ENCODE results near the gene MDFI. TPM values are rescaled to one million over a fixed set of nuclear protein-coding genes. Genes with fewer than 3 reads are reported as not detected.
A peak's percentile ranks its signal among the peaks of the same experiment; 100 is the strongest.

The MDFI gene
- total RNA-seq, 4 donors from 2014 or later, result 30.4 to 70.9 (median 39.8) TPM

- intact Hi-C loops (cut with DNase I; ENCODE audit: low total_unique reads), result no loop called here
- WGBS, 2 donors, result 41 to 64% methylated on average over 4 of the region's 4 CpGs
- DNase-seq (ENCODE audit: low spot score in 2 of 2), result no peak
- TF ChIP-seq POLR2A (IDR thresholded peaks at IDR 0.05) (no peak), CTCF (IDR thresholded peaks at IDR 0.05) (no peak)
- H3K4me3 ChIP-seq (ENCODE audit: low read depth, poor library complexity, severe bottlenecking), result no peak overlapping the region
These were observed 3.6 kb upstream of the MDFI start for GRCh38 chr6:41634657-41635056.

GRCh38 chr6:41635365-41635764 is 2.9 kb upstream of the MDFI start:
- TF ChIP-seq CTCF (IDR thresholded peaks at IDR 0.05), result no peak
- no peak for TF ChIP-seq POLR2A (IDR thresholded peaks at IDR 0.05)
- no peak for DNase-seq (ENCODE audit: low spot score in 2 of 2)
- H3K4me3 ChIP-seq (ENCODE audit: low read depth, poor library complexity, severe bottlenecking), result no peak overlapping the region
- 75 to 79% methylated on average over 6 of the region's 6 CpGs for WGBS, 2 donors
- intact Hi-C loops (cut with DNase I; ENCODE audit: low total_unique reads), result no loop called here

GRCh38 chr6:41636833-41637193 is 1.5 kb upstream of the MDFI start:
- WGBS, 2 donors, result 42 to 46% methylated on average over 29 to 31 of the region's 31 CpGs
- peak overlapping the region; percentile 24 for H3K4me3 ChIP-seq (ENCODE audit: low read depth, poor library complexity, severe bottlenecking)
- peak; percentile 55 to 91 for DNase-seq (ENCODE audit: low spot score in 2 of 2)
- TF ChIP-seq CTCF (IDR thresholded peaks at IDR 0.05) (no peak), POLR2A (IDR thresholded peaks at IDR 0.05) (no peak)
- intact Hi-C loops (cut with DNase I; ENCODE audit: low total_unique reads), result no loop called here

GRCh38 chr6:41637194-41638001 is 870 bp upstream of the MDFI start:
- WGBS, 2 donors, result 20 to 24% methylated on average over 40 to 43 of the region's 54 CpGs
- TF ChIP-seq CTCF (IDR thresholded peaks at IDR 0.05), result no peak
- TF ChIP-seq POLR2A (IDR thresholded peaks at IDR 0.05), result no peak
- peak overlapping the region; percentile 24 for H3K4me3 ChIP-seq (ENCODE audit: low read depth, poor library complexity, severe bottlenecking)
- intact Hi-C loops (cut with DNase I; ENCODE audit: low total_unique reads), result no loop called here
- DNase-seq (ENCODE audit: low spot score in 2 of 2), result no peak

GRCh38 chr6:41638935-41639808 is 904 bp downstream of the MDFI start:
- no peak for TF ChIP-seq POLR2A (IDR thresholded peaks at IDR 0.05)
- no peak for TF ChIP-seq CTCF (IDR thresholded peaks at IDR 0.05)
- intact Hi-C loops (cut with DNase I; ENCODE audit: low total_unique reads), result no loop called here
- WGBS, 2 donors, result 53 to 59% methylated on average over 40 of the region's 40 CpGs
- no peak for DNase-seq (ENCODE audit: low spot score in 2 of 2)
- H3K4me3 ChIP-seq (ENCODE audit: low read depth, poor library complexity, severe bottlenecking), result peak overlapping the region; percentile 4
